GM18870 (cell line): ENCODE measurements around the gene CD200.
A peak's percentile ranks its signal among the peaks of the same experiment; 100 is the strongest.

Experiments
- ATAC-seq: cut with Tn5 transposase; IDR thresholded peaks from one replicate; pipeline ENCODE4 v1.9.1; 2021; ENCODE audit warnings: moderate library complexity; ENCODE audit not compliant: unreplicated experiment

CD200 gene

DNA sequence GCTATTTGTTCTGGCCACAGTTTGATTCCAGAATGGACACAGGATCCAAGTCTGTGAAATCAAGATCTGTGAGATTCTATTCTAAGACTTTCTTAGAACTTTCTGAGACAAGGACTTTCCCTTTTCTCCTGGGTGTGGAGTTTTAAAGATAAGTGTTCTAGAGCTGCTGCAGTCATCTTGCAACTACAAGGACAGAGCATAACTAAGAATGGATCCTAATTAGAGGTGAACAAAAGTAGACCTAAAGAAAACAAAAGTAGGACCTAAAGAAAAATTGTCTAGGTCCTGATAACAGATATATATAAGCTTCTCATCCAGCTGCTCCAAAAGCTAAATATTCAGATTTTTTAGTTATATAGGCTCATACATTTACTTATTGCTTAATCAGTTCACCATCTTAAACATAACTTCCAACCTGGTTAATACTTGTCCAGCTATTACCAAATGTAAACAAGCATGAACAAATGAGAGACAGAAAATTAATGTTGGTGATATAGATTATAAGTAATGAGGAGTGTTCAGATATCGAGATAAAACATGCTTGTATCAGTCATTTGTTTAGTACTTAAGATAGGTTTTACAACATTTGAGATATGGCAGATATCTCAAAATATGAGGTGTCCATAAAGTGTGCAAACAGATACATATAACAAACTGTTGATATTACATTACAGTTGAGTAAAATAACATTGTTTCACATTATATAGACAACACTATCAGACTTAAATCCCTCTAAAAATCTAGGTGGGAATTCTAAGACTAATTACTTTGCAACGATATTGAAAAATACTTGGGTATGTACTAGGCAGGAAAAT, 75.1 kb downstream of the CD200 start:
- peak; percentile 39 for ATAC-seq

- ATAC-seq = no peak
Measured at GRCh38 chr3:112409041-112409440, 76.1 kb downstream of the CD200 start.

DNA sequence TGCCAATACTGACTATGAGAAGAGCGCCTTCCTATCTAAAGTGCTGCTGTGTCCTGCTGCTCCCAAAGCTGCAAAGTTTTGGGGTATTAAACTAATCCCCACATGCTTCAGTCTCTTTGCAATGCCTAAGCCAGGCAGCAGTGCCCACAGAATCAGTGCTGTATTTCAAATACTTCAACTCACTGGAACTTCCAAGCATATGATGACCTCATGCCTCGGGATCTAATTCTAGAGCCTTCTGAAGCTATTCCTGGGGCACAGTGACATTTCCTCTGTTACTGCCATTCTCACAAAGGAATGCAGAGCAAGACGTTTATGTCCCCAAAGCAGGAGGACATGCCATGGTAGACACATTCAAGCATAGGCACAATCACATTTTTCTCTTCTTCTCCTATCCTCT, 78.5 kb downstream of the CD200 start:
- ATAC-seq = no peak
